Mucosa of rectum (tissue), 2 donors: ENCODE results near the gene OR2T35.

Experiments used
- H3K27ac ChIP-seq, 2 donors: one replicate each; pipeline ENCODE4 v1.7.0; 2013; ENCODE audit warnings: inconsistent platforms in 2 of 2, low read depth in 2 of 2, low read length in 2 of 2
- H3K27me3 ChIP-seq, 2 donors: one replicate each; pipeline ENCODE4 v1.7.0; 2013; ENCODE audit warnings: low read length in 2 of 2; ENCODE audit not compliant: control insufficient read depth in 2 of 2, insufficient read depth in 2 of 2
- H3K36me3 ChIP-seq, 2 donors: one replicate each; pipeline ENCODE4 v1.7.0; 2013; ENCODE audit warnings: low read length in 2 of 2; ENCODE audit not compliant: control insufficient read depth in 2 of 2, insufficient read depth in 2 of 2
- H3K4me1 ChIP-seq, 2 donors: one replicate each; pipeline ENCODE4 v1.7.0; 2013; ENCODE audit warnings: low read length in 2 of 2, mild to moderate bottlenecking in 1 of 2; ENCODE audit not compliant: control insufficient read depth in 2 of 2, insufficient read depth in 2 of 2
- H3K4me3 ChIP-seq, 2 donors: one replicate each; pipeline ENCODE4 v1.7.0; 2013; ENCODE audit warnings: low read length in 2 of 2
- H3K9ac ChIP-seq, 2 donors: one replicate each; pipeline ENCODE4 v1.7.0; 2013; ENCODE audit warnings: low read length in 2 of 2, low read depth in 1 of 2, mild to moderate bottlenecking in 1 of 2
- H3K9me3 ChIP-seq, 2 donors: one replicate each; pipeline ENCODE4 v1.7.0; 2013; ENCODE audit warnings: low read length in 2 of 2; ENCODE audit not compliant: control insufficient read depth in 2 of 2
- donor health status: healthy.
- donor health status: Normal muscosa, but diverticular disease.

Gene OR2T35

DNA sequence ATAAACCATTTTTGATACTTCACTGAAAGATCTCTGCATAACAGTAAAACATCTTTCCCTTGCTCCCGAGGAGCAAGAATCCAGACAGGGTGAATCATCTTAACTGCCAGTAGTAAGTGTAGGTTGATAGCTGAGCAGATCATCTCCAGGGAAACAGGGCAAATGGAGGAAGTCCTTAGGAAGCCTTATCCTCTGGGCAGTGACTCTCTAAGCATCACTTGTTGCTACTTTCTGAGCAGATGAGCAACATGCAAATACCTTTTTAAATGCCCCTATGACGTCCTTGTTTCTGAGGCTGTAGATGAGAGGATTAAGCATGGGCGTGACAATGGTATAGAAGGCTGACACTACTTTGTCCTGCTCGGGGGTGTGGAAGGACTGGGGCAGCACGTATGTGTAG, 19.1 kb downstream of the OR2T35 start:
- no peak overlapping the region for H3K9ac ChIP-seq
- H3K27ac ChIP-seq: no peak overlapping the region
- no peak overlapping the region for H3K4me3 ChIP-seq
- peaks cover 0 to under 1% of the 10 kb centered on the region in 2 donors for H3K4me1 ChIP-seq
- H3K27me3 ChIP-seq: no peaks in the 10 kb centered on the region
- no peaks in the 10 kb centered on the region for H3K36me3 ChIP-seq
- H3K9me3 ChIP-seq: no peaks in the 10 kb centered on the region

GRCh38 chr1:248625166-248625565, 19.9 kb downstream of the OR2T35 start:
- H3K27ac ChIP-seq: no peak overlapping the region
- H3K4me3 ChIP-seq: no peak overlapping the region
- no peaks in the 10 kb centered on the region for H3K27me3 ChIP-seq
- no peak overlapping the region for H3K9ac ChIP-seq
- H3K9me3 ChIP-seq: no peaks in the 10 kb centered on the region
- no peaks in the 10 kb centered on the region for H3K4me1 ChIP-seq
- H3K36me3 ChIP-seq: no peaks in the 10 kb centered on the region

DNA sequence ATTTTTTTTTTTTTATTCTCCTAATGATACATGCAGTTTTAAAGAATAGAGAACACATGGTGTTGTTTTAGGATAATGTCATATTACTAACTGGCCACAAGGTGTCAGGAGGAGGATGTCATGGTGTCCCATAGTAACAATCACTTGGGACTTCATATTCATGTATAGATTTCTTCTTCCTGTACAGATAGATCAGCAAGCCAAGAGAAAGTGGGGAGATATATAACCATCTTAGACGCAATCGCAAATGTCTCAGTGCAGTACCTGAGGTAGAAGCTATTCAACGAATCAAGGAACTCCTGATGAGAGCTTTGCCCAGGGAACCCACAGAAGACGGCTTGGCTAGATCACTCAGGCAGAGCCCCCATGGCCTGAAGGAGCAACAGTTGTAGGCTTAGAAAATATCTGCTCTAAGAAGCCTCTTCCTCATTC, 22.5 kb downstream of the OR2T35 start:
- Histone ChIP-seq H3K4me3 (no peak overlapping the region), H3K27me3 (no peaks in the 10 kb centered on the region), H3K9me3 (no peaks in the 10 kb centered on the region), H3K4me1 (no peaks in the 10 kb centered on the region), H3K9ac (no peak overlapping the region), H3K27ac (no peak overlapping the region), H3K36me3 (no peaks in the 10 kb centered on the region)

DNA sequence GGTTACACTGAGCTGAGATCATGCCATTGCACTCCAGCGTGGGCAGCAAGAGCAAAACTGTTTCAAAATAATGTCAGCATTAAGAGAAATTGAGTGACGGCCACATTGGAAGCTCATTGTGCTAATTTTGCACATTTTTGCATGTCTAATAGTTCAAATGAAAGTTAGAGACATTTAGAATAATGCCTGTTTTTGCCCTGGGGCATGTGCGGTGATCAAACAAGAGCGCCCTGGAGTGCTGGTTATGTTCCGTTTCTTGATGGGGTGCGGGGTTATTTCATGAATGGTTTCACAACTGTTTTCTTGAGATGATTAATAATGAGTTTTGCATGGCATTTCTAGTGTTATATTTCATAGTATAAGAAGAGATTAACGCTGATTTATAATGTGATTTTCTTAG, 23.3 kb downstream of the OR2T35 start:
- H3K4me3 ChIP-seq: no peak overlapping the region
- no peaks in the 10 kb centered on the region for H3K4me1 ChIP-seq
- no peaks in the 10 kb centered on the region for H3K27me3 ChIP-seq
- no peaks in the 10 kb centered on the region for H3K36me3 ChIP-seq
- no peaks in the 10 kb centered on the region for H3K9me3 ChIP-seq
- no peak overlapping the region for H3K27ac ChIP-seq
- no peak overlapping the region for H3K9ac ChIP-seq

GRCh38 chr1:248618878-248619277, 26.2 kb downstream of the OR2T35 start:
- no peak overlapping the region for H3K27ac ChIP-seq
- H3K27me3 ChIP-seq: no peaks in the 10 kb centered on the region
- H3K4me1 ChIP-seq: no peaks in the 10 kb centered on the region
- no peak overlapping the region for H3K9ac ChIP-seq
- no peak overlapping the region for H3K4me3 ChIP-seq
- no peaks in the 10 kb centered on the region for H3K36me3 ChIP-seq
- H3K9me3 ChIP-seq: no peaks in the 10 kb centered on the region

- Histone ChIP-seq H3K9ac (no peak overlapping the region), H3K36me3 (no peaks in the 10 kb centered on the region), H3K4me3 (no peak overlapping the region), H3K9me3 (no peaks in the 10 kb centered on the region), H3K4me1 (no peaks in the 10 kb centered on the region), H3K27ac (no peak overlapping the region), H3K27me3 (no peaks in the 10 kb centered on the region)
Observed at GRCh38 chr1:248618119-248618518, 27.0 kb downstream of the OR2T35 start.

GRCh38 chr1:248613742-248614141, 31.3 kb downstream of the OR2T35 start:
- Histone ChIP-seq H3K27ac (no peak overlapping the region), H3K9me3 (no peaks in the 10 kb centered on the region), H3K9ac (no peak overlapping the region), H3K4me3 (no peak overlapping the region), H3K36me3 (no peaks in the 10 kb centered on the region), H3K27me3 (no peaks in the 10 kb centered on the region), H3K4me1 (no peaks in the 10 kb centered on the region)

- no peak overlapping the region for H3K9ac ChIP-seq
- H3K9me3 ChIP-seq: no peaks in the 10 kb centered on the region
- H3K4me3 ChIP-seq: no peak overlapping the region
- no peaks in the 10 kb centered on the region for H3K4me1 ChIP-seq
- H3K27me3 ChIP-seq: no peaks in the 10 kb centered on the region
- no peaks in the 10 kb centered on the region for H3K36me3 ChIP-seq
- no peak overlapping the region for H3K27ac ChIP-seq
Observed at GRCh38 chr1:248611883-248612414, 33.1 kb downstream of the OR2T35 start.

DNA sequence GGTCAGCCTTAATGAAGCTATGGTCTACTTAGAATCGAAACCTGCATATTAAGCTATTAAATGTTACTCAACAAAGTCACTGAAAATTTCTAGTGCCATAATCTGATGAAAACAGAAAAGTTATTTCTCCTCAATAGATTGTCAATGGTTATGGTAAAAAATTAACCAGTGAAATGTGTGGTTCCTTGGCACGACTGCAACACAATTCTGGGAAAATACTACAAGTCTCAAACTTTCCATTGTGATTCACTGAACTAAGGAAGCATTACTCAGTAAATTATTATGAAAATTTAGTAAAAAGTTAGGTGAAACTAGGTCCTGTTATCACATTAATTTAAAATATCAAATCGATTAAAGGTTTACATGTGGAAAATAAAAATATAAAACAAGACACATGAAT, 34.8 kb downstream of the OR2T35 start:
- H3K27ac ChIP-seq: no peak overlapping the region
- no peaks in the 10 kb centered on the region for H3K4me1 ChIP-seq

GRCh38 chr1:248599396-248599795, 45.7 kb downstream of the OR2T35 start:
- Histone ChIP-seq H3K4me3 (no peak overlapping the region), H3K4me1 (no peaks in the 10 kb centered on the region), H3K27ac (no peak overlapping the region), H3K27me3 (no peaks in the 10 kb centered on the region), H3K9ac (no peak overlapping the region), H3K9me3 (no peaks in the 10 kb centered on the region), H3K36me3 (no peaks in the 10 kb centered on the region)

More for the DNA sequence above, 34.8 kb downstream of the OR2T35 start:
- H3K9ac ChIP-seq: no peak overlapping the region
- H3K36me3 ChIP-seq: no peaks in the 10 kb centered on the region
- H3K27me3 ChIP-seq: no peaks in the 10 kb centered on the region
- H3K4me3 ChIP-seq: no peak overlapping the region
- H3K9me3 ChIP-seq: no peaks in the 10 kb centered on the region

DNA sequence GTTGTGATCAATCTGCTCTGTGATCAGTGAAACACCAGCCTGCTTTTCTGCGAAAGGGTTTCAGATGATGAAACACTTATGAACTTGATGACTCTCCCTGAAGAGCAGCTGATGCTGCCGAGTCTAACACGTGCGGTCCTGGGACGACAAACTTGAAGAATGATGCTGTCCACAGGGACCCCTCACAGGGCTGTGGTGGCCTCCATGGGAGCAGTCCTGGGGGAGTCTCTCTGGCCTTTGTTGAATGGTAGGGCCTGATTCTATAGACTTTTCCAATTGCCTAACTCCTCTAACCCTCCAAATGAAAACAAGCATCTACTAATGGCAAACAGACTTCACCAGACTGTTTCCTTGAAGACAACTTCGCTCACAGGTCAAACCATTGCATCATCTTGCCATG, 47.5 kb downstream of the OR2T35 start, which contains the start of gene OR2T10:
Gene OR2T10, minus strand, starts transcription at position 112 of the 400 bp plus-strand sequence. CDS start 3,932 bp downstream, outside the sequence.
- H3K36me3 ChIP-seq: no peaks in the 10 kb centered on the region
- no peak within 1 kb of the TSS for H3K4me3 ChIP-seq
- no peaks in the 10 kb centered on the region for H3K27me3 ChIP-seq
- H3K9me3 ChIP-seq: no peaks in the 10 kb centered on the region
- H3K27ac ChIP-seq: no peak within 1 kb of the TSS
- H3K9ac ChIP-seq: no peak within 1 kb of the TSS
- H3K4me1 ChIP-seq: no peaks in the 10 kb centered on the region
